HEK293T (cell line): ENCODE results near the gene TTR.

Experiments
- ARNT ChIP-seq: fragments of 450-650 bp; IDR thresholded peaks from 2 replicates; pipeline ENCODE4 v1.6.1; 2017; ENCODE audit warnings: mild to moderate bottlenecking
- BHLHE40 ChIP-seq: fragments of 450-650 bp; IDR thresholded peaks from 2 replicates; pipeline ENCODE4 v1.6.1; 2016; ENCODE audit warnings: mild to moderate bottlenecking, moderate library complexity, borderline replicate concordance
- CTBP1 ChIP-seq: fragments of 450-650 bp; IDR thresholded peaks from 2 replicates; pipeline ENCODE4 v1.6.1; 2016; ENCODE audit warnings: borderline replicate concordance
- ELF4 ChIP-seq: fragments of 450-650 bp; IDR thresholded peaks from 2 replicates; pipeline ENCODE4 v1.6.1; 2017; ENCODE audit warnings: antibody characterized with exemption
- FOXA1 ChIP-seq: fragments of 450-650 bp; IDR thresholded peaks from 2 replicates; pipeline ENCODE4 v1.6.1; 2016; ENCODE audit warnings: mild to moderate bottlenecking
- FOXM1 ChIP-seq: fragments of 450-650 bp; IDR thresholded peaks from 2 replicates; pipeline ENCODE4 v1.6.1; 2017; ENCODE audit warnings: mild to moderate bottlenecking, borderline replicate concordance
- HDGF ChIP-seq: fragments of 450-650 bp; IDR thresholded peaks from 2 replicates; pipeline ENCODE4 v1.6.1; 2017; ENCODE audit warnings: antibody characterized with exemption, borderline replicate concordance
- L3MBTL2 ChIP-seq: fragments of 450-650 bp; conservative IDR thresholded peaks from 2 replicates; pipeline ENCODE4 v1.6.1; 2016; ENCODE audit warnings: mild to moderate bottlenecking
- LEF1 ChIP-seq: fragments of 450-650 bp; IDR thresholded peaks from 2 replicates; pipeline ENCODE4 v1.6.1; 2017; ENCODE audit warnings: mild to moderate bottlenecking, borderline replicate concordance
- NFRKB ChIP-seq: fragments of 450-650 bp; IDR thresholded peaks from 2 replicates; pipeline ENCODE4 v1.6.1; 2016; ENCODE audit warnings: mild to moderate bottlenecking, moderate library complexity
- SP1 ChIP-seq: fragments of 450-650 bp; IDR thresholded peaks from 2 replicates; pipeline ENCODE4 v1.6.1; 2017
- SUZ12 ChIP-seq: fragments of 450-650 bp; IDR thresholded peaks from 2 replicates; pipeline ENCODE4 v1.6.1; 2016; ENCODE audit warnings: mild to moderate bottlenecking
- TARDBP ChIP-seq: fragments of 450-650 bp; IDR thresholded peaks from 2 replicates; pipeline ENCODE4 v1.6.1; 2016
- ZNF384 ChIP-seq: fragments of 450-650 bp; IDR thresholded peaks from 2 replicates; pipeline ENCODE4 v1.6.1; 2016

GRCh38 chr18:31617031-31617717 is 25.5 kb downstream of the TTR start:
- TF ChIP-seq ELF4 (no peak), FOXM1 (no peak), SP1 (no peak), NFRKB (no peak), ZNF384 (no peak), CTBP1 (no peak), SUZ12 (no peak), BHLHE40 (no peak), FOXA1 (no peak), TARDBP (no peak), LEF1 (no peak), L3MBTL2 (no peak), HDGF (no peak), ARNT (no peak)
